ENCODE data around the gene LRMDA.

GRCh38 chr10:75460059-75460458 is 28.6 kb downstream of the LRMDA start:
- TF ChIP-seq CTCF (IDR thresholded peaks at IDR 0.05): no peak
- no peak for TF ChIP-seq POLR2A (IDR thresholded peaks at IDR 0.05)
